22Rv1 (cell line): ENCODE data around the gene NRG3.

Experiments used
- CTCF ChIP-seq: fragments of 450-650 bp; IDR thresholded peaks from 2 replicates; pipeline ENCODE4 v1.5.1; 2017; ENCODE audit warnings: mild to moderate bottlenecking
- ZFX ChIP-seq: fragments of 450-650 bp; IDR thresholded peaks from 2 replicates; pipeline ENCODE4 v1.6.1; 2017; ENCODE audit warnings: antibody characterized with exemption, borderline replicate concordance

GRCh38 chr10:81944609-81945008, 69.6 kb downstream of the NRG3 start:
- TF ChIP-seq CTCF = no peak
- no peak for TF ChIP-seq ZFX
